H1 (cell line): ENCODE measurements around the gene AMH. TPM values are rescaled to one million over a fixed set of nuclear protein-coding genes. Genes with fewer than 3 reads are reported as not detected.

Source experiments
- CTCF ChIA-PET: fragments of 300-600 bp; sonication (Branson Sonifier 250); formaldehyde crosslinking; loops from one replicate; lab custom pipeline; 2021; ENCODE audit not compliant: partially characterized antibody; lab: Charles Lee
- POLR2A ChIA-PET: fragments of 300-600 bp; sonication (Branson Sonifier 250); formaldehyde crosslinking; loops from one replicate; lab custom pipeline; 2021; ENCODE audit warnings: inconsistent platforms; ENCODE audit not compliant: partially characterized antibody; lab: Charles Lee
- DNase-seq, 2 experiments: peaks; one replicate each; pipeline versions ENCODE4 v3.0.0 to v3.0.0-alpha.2; 2010 to 2022; ENCODE audit warnings: low spot score in 2 of 2, low read depth in 1 of 2, mixed read lengths in 1 of 2
- FAIRE-seq: peaks from 2 replicates; lab custom pipeline; 2011; peaks lifted over from hg19 to GRCh38; lab: Jason Lieb, UNC
- H2AFZ ChIP-seq: 2 replicates; pipeline ENCODE4 v1.8.1; 2012; ENCODE audit warnings: low read length, inconsistent platforms
- H2AK5ac ChIP-seq: 2 replicates; pipeline ENCODE4 v1.6.1; 2013; ENCODE audit warnings: low read depth, low read length
- H2BK120ac ChIP-seq: replicated peaks from 2 replicates; pipeline ENCODE3; 2013; ENCODE audit warnings: low read depth, low read length, inconsistent platforms
- H2BK12ac ChIP-seq: 2 replicates; pipeline ENCODE4 v1.6.1; 2013; ENCODE audit warnings: low read depth, low read length
- H2BK15ac ChIP-seq: 2 replicates; pipeline ENCODE4 v1.6.1; 2013; ENCODE audit warnings: low read length
- H2BK20ac ChIP-seq: 2 replicates; pipeline ENCODE4 v1.6.1; 2013; ENCODE audit warnings: low read length
- H2BK5ac ChIP-seq: 2 replicates; pipeline ENCODE4 v1.6.1; 2013; ENCODE audit warnings: low read depth, low read length
- H3K14ac ChIP-seq: 2 replicates; pipeline ENCODE4 v1.6.1; 2013; ENCODE audit warnings: inconsistent platforms; ENCODE audit not compliant: insufficient read length
- H3K18ac ChIP-seq: 2 replicates; pipeline ENCODE4 v1.6.1; 2013; ENCODE audit warnings: low read length; ENCODE audit errors: extremely low read depth
- H3K23ac ChIP-seq: 2 replicates; pipeline ENCODE4 v1.6.1; 2013; ENCODE audit warnings: inconsistent platforms; ENCODE audit not compliant: insufficient read length
- H3K23me2 ChIP-seq: 2 replicates; pipeline ENCODE4 v1.6.1; 2013; ENCODE audit warnings: low read depth, low read length
- H3K27ac ChIP-seq: 2 replicates; pipeline ENCODE4 v1.6.1; 2011; ENCODE audit warnings: low read depth, low read length, inconsistent platforms
- H3K27me3 ChIP-seq, 4 experiments: replicated peaks in 1 of 4; 1 replicate in 1 of 4; 2 replicates in 3 of 4; pipeline versions ENCODE4 v1.6.1 to v1.8.1; 2011 to 2013; ENCODE audit warnings: low read length in 3 of 4, mild to moderate bottlenecking in 3 of 4, inconsistent platforms in 2 of 4, mixed read lengths in 2 of 4, moderate library complexity in 1 of 4; ENCODE audit not compliant: control insufficient read depth in 3 of 4, insufficient read depth in 3 of 4; ENCODE audit errors: extremely low read depth in 1 of 4
- H3K36me3 ChIP-seq, 4 experiments: 2 replicates each; pipeline versions ENCODE4 v1.6.1 to v1.8.1; 2011 to 2013; ENCODE audit warnings: mild to moderate bottlenecking in 4 of 4, low read length in 3 of 4, moderate library complexity in 2 of 4, control low read depth in 1 of 4, inconsistent platforms in 1 of 4; ENCODE audit not compliant: insufficient read depth in 4 of 4, control insufficient read depth in 2 of 4
- H3K4ac ChIP-seq: replicated peaks from 2 replicates; pipeline ENCODE3; 2013; ENCODE audit warnings: low read length, low read depth, mixed read lengths, inconsistent platforms; ENCODE audit not compliant: insufficient read length
- H3K4me1 ChIP-seq, 4 experiments: replicated peaks in 1 of 4; 1 replicate in 1 of 4; 2 replicates in 3 of 4; pipeline versions ENCODE4 v1.6.1 to v1.8.1; 2011 to 2013; ENCODE audit warnings: low read length in 3 of 4, inconsistent platforms in 2 of 4, mixed read lengths in 1 of 4; ENCODE audit not compliant: insufficient read depth in 4 of 4, control insufficient read depth in 3 of 4
- H3K4me2 ChIP-seq, 2 experiments: 2 replicates each; pipeline versions ENCODE4 v1.6.1 to v1.8.1; 2011 to 2013; ENCODE audit warnings: low read depth in 2 of 2, low read length in 2 of 2, control low read depth in 1 of 2, inconsistent platforms in 1 of 2, mild to moderate bottlenecking in 1 of 2; ENCODE audit not compliant: insufficient read depth in 1 of 2
- H3K4me3 ChIP-seq, 4 experiments: fragments of 200-600, 300-600 bp in 1 of 4; sonication (generic), shearing (Covaris generic), sonication (Bioruptor Twin) in 1 of 4; 2 replicates each; pipeline versions ENCODE4 v1.5.1 to v1.8.1; 2011 to 2016; ENCODE audit warnings: low read length in 4 of 4, low read depth in 3 of 4, control low read depth in 2 of 4, inconsistent platforms in 2 of 4, mild to moderate bottlenecking in 2 of 4, mixed read lengths in 1 of 4, moderate library complexity in 1 of 4; ENCODE audit not compliant: insufficient read depth in 2 of 4; ENCODE audit errors: extremely low read depth in 1 of 4
- H3K56ac ChIP-seq: replicated peaks from 2 replicates; pipeline ENCODE3; 2013; ENCODE audit warnings: low read depth, mild to moderate bottlenecking, mixed read lengths, low read length, inconsistent platforms; ENCODE audit not compliant: insufficient read length
- H3K79me1 ChIP-seq: 2 replicates; pipeline ENCODE4 v1.6.1; 2013; ENCODE audit warnings: low read depth, low read length, control low read depth
- H3K79me2 ChIP-seq, 2 experiments: 2 replicates each; pipeline versions ENCODE4 v1.6.1 to v1.8.1; 2012 to 2013; ENCODE audit warnings: low read length in 2 of 2, mild to moderate bottlenecking in 2 of 2, inconsistent platforms in 1 of 2; ENCODE audit not compliant: insufficient read depth in 2 of 2, control insufficient read depth in 1 of 2
- H3K9ac ChIP-seq, 4 experiments: replicated peaks in 1 of 4; 1 replicate in 1 of 4; 2 replicates in 3 of 4; pipeline versions ENCODE4 v1.6.1 to v1.8.1; 2011 to 2013; ENCODE audit warnings: low read depth in 3 of 4, low read length in 3 of 4, control low read depth in 2 of 4, mild to moderate bottlenecking in 2 of 4, moderate library complexity in 2 of 4, inconsistent platforms in 1 of 4; ENCODE audit errors: extremely low read depth in 1 of 4
- H3K9me3 ChIP-seq, 2 experiments: 2 replicates each; pipeline versions ENCODE4 v1.6.1 to v1.8.1; 2012 to 2013; ENCODE audit warnings: mild to moderate bottlenecking in 2 of 2, moderate library complexity in 2 of 2, control low read depth in 1 of 2, inconsistent platforms in 1 of 2, low read depth in 1 of 2, low read length in 1 of 2, mixed read lengths in 1 of 2; ENCODE audit not compliant: insufficient read depth in 2 of 2
- H4K20me1 ChIP-seq, 2 experiments: replicated peaks in 1 of 2; 2 replicates each; pipeline versions ENCODE3 to v1.8.1; 2011 to 2013; ENCODE audit warnings: inconsistent platforms in 2 of 2, low read length in 2 of 2, mild to moderate bottlenecking in 1 of 2; ENCODE audit not compliant: insufficient read depth in 2 of 2, control insufficient read depth in 1 of 2
- H4K5ac ChIP-seq: 2 replicates; pipeline ENCODE4 v1.6.1; 2013; ENCODE audit warnings: low read length, low read depth, mixed read lengths, inconsistent platforms; ENCODE audit not compliant: insufficient read length
- H4K8ac ChIP-seq: 2 replicates; pipeline ENCODE4 v1.8.0; 2013; ENCODE audit warnings: mild to moderate bottlenecking, moderate library complexity, low read length, inconsistent platforms; ENCODE audit not compliant: insufficient read depth; ENCODE audit errors: extremely low read depth
- H4K91ac ChIP-seq: replicated peaks from 2 replicates; pipeline ENCODE3; 2013; ENCODE audit warnings: low read length, mixed read lengths, inconsistent platforms; ENCODE audit not compliant: insufficient read length
- CBX5 ChIP-seq: fragments of 300-800, 300-1000 bp; sonication (generic); IDR thresholded peaks from 2 replicates; pipeline ENCODE4 v1.7.1; 2016; ENCODE audit warnings: antibody characterized with exemption, low read length, low read depth
- E2F6 ChIP-seq: IDR thresholded peaks from 2 replicates; pipeline ENCODE4 v1.6.1; 2012; ENCODE audit warnings: inconsistent platforms
- HDAC2 ChIP-seq, 2 experiments: fragments of 300-600 bp in 1 of 2; sonication (generic) in 1 of 2; IDR thresholded peaks; 2 replicates each; pipeline ENCODE4 v1.6.1; 2011 to 2012; ENCODE audit warnings: low read depth in 2 of 2, low read length in 2 of 2, mild to moderate bottlenecking in 2 of 2, moderate library complexity in 2 of 2, borderline replicate concordance in 1 of 2, inconsistent platforms in 1 of 2
- HDAC6 ChIP-seq: IDR thresholded peaks from one replicate; pipeline ENCODE4 v1.7.1; 2012; ENCODE audit warnings: low read depth, mild to moderate bottlenecking, inconsistent platforms, low read length, moderate library complexity
- KDM4A ChIP-seq: IDR thresholded peaks from one replicate; pipeline ENCODE4 v1.7.1; 2012; ENCODE audit warnings: low read depth, mild to moderate bottlenecking, moderate library complexity, low read length, inconsistent platforms; ENCODE audit not compliant: severe bottlenecking
- RXRA ChIP-seq: IDR thresholded peaks from 2 replicates; pipeline ENCODE4 v1.6.1; 2011; ENCODE audit warnings: low read depth, mild to moderate bottlenecking, low read length, moderate library complexity; ENCODE audit not compliant: insufficient read depth
- SIRT6 ChIP-seq: IDR thresholded peaks from one replicate; pipeline ENCODE4 v1.7.1; 2012; ENCODE audit warnings: low read length, inconsistent platforms
- SIX5 ChIP-seq: IDR thresholded peaks from 2 replicates; pipeline ENCODE4 v1.6.1; 2011; ENCODE audit warnings: mild to moderate bottlenecking, low read depth, low read length
- USF2 ChIP-seq: IDR thresholded peaks from 2 replicates; pipeline ENCODE4 v1.6.1; 2011; ENCODE audit warnings: low read length, improper control_type of control experiment
- WGBS, 2 experiments: shearing (Covaris generic) in 1 of 2; methylation state at CpG; one replicate each; pipeline versions ENCODE4 v1.1.6 to v1.1.7; 2013 to 2015; ENCODE audit warnings: low lambda C conversion rate in 2 of 2, mixed read lengths in 2 of 2, inconsistent platforms in 1 of 2, low coverage in 1 of 2, missing lambda C conversion rate in 1 of 2; ENCODE audit not compliant: insufficient replicate concordance in 2 of 2, insufficient coverage in 1 of 2, insufficient read length in 1 of 2; ENCODE audit errors: extremely low coverage in 1 of 2, missing lambda C conversion rate in 1 of 2; 5-methylcytosine and 5-hydroxymethylcytosine counted together
- polyA plus RNA-seq, 7 experiments: library from polyadenylated mRNA; depleted of rRNA in 3 of 7; stranded (reverse) in 5 of 7; unstranded in 2 of 7; fragments of >200 nt in 5 of 7; fragments of 200-250 nt in 2 of 7; gene quantifications; 1 replicate in 5 of 7; 2 replicates in 1 of 7; 4 replicates in 1 of 7; pipeline versions ENCODE4 v1.2.1 to v1.2.3, GENCODE V29; 2011 to 2013; ENCODE audit warnings: missing spikeins in 2 of 7, mixed read lengths in 2 of 7
- total RNA-seq: library from RNA; stranded (reverse); fragmentation: NEBNext Ultra II Directional; extraction: Animal tissue kit (Norgen Biotek cat#: 25700); gene quantifications from 2 replicates; pipeline ENCODE4 v1.2.1, GENCODE V29; 2021

AMH gene
- total and polyA plus RNA-seq, 2 of the 8 experiments (the other 6 are each of a cell fraction or from before 2014, with no cell fraction given): 10.5 to 15.4 TPM

- no peak overlapping the region for H3K4ac ChIP-seq
- DNase-seq (no peak), FAIRE-seq (no peak)
- H3K79me1 ChIP-seq: peaks cover 3% of the 10 kb centered on the region; the same call in 1 of the 2 replicates
- no peaks in the 10 kb centered on the region for H3K36me3 ChIP-seq
- H3K79me2 ChIP-seq: peaks cover 0 to 6% of the 10 kb centered on the region in 2 experiments; a peak in 1 of 4 replicates
- no peak overlapping the region for H2AK5ac ChIP-seq
- CTCF ChIA-PET: interaction anchor here (0.8 to 6.2 kb wide), 7 partner anchors 9 to 79 kb away, joined by 3 to 106 read pairs (median 5); partner anchors contain the start of genes JSRP1 and PLEKHJ1
- H3K23me2 ChIP-seq: peaks cover 5% of the 10 kb centered on the region; the same call in 1 of the 2 replicates
- no peak overlapping the region for H3K4me3 ChIP-seq
- H2BK12ac ChIP-seq: no peak overlapping the region
- no peak overlapping the region for H2BK15ac ChIP-seq
- H3K9me3 ChIP-seq: no peaks in the 10 kb centered on the region
- no peak overlapping the region for H3K18ac ChIP-seq
- no peak overlapping the region for H4K91ac ChIP-seq
- no peak overlapping the region for H2BK120ac ChIP-seq
- H2AFZ ChIP-seq: no peak overlapping the region
- no peak overlapping the region; the same call in 1 of the 2 replicates for H4K8ac ChIP-seq
- H2BK5ac ChIP-seq: no peak overlapping the region
- H3K23ac ChIP-seq: no peak overlapping the region
- H4K20me1 ChIP-seq: peaks cover 5 to 13% of the 10 kb centered on the region in 2 experiments
- H4K5ac ChIP-seq: no peak overlapping the region
- no peak overlapping the region for H3K56ac ChIP-seq
- POLR2A ChIA-PET: interaction anchor here (0.5 to 23.4 kb wide), 10 partner anchors 8 to 453 kb away, joined by 3 to 330 read pairs (median 3); partner anchors contain the start of genes AMH and JSRP1
- H3K4me2 ChIP-seq: no peak overlapping the region
- no peak overlapping the region for H3K9ac ChIP-seq
- peaks cover 0 to 17% (median 13%) of the 10 kb centered on the region in 4 experiments; a peak in 5 of 7 replicates for H3K27me3 ChIP-seq
- no peak overlapping the region for H3K14ac ChIP-seq
- 91% methylated on average over 24 of the region's 33 CpGs; no CpG with 5 or more reads in 1 of the 2 experiments for WGBS, 2 experiments
- H3K27ac ChIP-seq: no peak overlapping the region
- peaks cover 0 to 5% (median under 1%) of the 10 kb centered on the region in 4 experiments; a peak in 2 of 7 replicates for H3K4me1 ChIP-seq
- H2BK20ac ChIP-seq: no peak overlapping the region
- no peak for TF ChIP-seq SIX5
- no peak for TF ChIP-seq E2F6
- no peak for TF ChIP-seq RXRA
- no peak for TF ChIP-seq CBX5
- TF ChIP-seq HDAC6: no peak
- TF ChIP-seq USF2: no peak
- TF ChIP-seq HDAC2 (IDR thresholded peaks at IDR 0.05; ENCODE audit: borderline replicate concordance in 1 of 2, low read depth in 2 of 2, low read length in 2 of 2): no peak
- no peak for TF ChIP-seq KDM4A
- no peak for TF ChIP-seq SIRT6
Observed at GRCh38 chr19:2278459-2279158, 29.5 kb downstream of the AMH start.
